HG03097 (cell line): Measurements from ENCODE around the gene PARD3B.

Experiments
- ATAC-seq: cut with Tn5 transposase; IDR thresholded peaks from one replicate; pipeline ENCODE4 v1.9.1; 2021; ENCODE audit not compliant: unreplicated experiment, low FRiP score

The PARD3B gene

DNA sequence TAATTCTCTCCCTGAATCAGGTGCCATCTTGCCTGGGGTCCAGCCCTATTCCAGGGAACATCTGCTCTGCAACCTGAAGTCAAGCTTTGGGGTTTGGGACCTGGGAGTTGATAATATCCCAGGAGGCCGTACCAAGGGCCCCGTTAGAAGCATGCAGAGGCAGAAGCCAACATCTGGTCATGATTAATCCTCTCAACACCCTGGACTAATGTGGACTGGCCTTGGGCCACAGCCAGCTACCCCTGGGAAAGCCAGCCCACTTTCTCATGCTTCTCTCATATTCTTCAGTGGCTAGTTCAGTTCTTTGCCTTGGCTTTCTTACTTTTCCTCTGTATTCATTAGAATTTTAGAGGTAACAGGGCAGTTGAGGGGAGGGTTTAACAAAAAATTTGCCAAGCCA, 621.5 kb downstream of the PARD3B start:
- no peak for ATAC-seq

DNA sequence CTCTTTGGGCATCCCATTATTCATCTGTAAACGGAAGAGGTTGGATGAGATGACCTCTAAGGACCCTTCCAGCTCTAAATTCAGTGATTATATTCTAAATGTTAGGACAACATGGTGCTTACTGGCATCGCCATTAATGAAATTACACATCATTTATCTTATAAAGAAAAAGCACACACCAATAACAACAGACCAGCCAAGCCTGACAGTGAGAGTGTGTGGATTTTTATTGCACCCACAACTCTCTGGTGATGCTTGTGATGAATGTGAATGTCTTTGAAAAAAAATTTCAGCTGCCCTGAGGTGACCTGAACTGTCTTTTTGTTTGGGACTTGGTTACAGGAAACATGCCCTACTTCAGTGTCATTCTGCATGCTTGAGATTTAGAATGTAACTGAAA, 623.7 kb downstream of the PARD3B start:
- no peak for ATAC-seq

DNA sequence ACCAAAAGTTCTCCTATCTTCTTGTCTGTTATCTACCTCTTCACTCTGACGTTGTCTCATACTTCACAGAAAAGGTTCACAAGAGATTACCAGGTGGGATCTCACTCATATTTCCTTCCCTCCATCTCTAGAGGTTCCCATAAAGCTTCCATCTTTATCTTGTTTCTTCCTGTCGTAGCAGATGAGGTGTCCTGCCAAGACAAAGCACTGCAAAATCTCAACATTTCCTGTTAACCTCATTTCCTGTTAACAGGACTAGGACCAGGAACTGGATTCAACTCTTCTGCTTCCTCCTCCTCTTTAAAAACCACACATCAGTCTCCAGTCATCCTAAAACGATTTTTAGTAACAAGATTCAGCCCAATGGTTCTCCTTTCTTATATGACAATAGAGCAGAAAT, 624.2 kb downstream of the PARD3B start:
- ATAC-seq = no peak

DNA sequence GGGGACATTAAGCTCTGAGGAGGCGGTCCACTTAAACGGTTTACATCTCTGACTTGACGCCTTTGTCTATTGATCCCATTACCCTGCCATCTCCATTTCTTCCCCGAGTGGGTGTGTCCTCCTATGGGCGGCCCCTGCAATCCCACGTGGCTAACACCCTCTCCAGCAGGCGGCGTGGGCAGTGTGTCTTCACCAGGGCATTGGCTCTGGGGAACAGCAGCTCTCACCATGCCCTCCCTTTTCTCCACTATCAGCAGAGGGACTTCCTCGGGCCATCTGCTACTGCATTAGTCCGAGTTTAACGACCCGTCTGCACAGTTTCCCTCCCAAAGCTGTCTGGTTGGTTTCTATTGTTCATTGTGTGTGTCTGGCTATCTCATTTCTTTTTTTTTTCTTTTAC, 625.1 kb downstream of the PARD3B start:
- ATAC-seq = no peak

DNA sequence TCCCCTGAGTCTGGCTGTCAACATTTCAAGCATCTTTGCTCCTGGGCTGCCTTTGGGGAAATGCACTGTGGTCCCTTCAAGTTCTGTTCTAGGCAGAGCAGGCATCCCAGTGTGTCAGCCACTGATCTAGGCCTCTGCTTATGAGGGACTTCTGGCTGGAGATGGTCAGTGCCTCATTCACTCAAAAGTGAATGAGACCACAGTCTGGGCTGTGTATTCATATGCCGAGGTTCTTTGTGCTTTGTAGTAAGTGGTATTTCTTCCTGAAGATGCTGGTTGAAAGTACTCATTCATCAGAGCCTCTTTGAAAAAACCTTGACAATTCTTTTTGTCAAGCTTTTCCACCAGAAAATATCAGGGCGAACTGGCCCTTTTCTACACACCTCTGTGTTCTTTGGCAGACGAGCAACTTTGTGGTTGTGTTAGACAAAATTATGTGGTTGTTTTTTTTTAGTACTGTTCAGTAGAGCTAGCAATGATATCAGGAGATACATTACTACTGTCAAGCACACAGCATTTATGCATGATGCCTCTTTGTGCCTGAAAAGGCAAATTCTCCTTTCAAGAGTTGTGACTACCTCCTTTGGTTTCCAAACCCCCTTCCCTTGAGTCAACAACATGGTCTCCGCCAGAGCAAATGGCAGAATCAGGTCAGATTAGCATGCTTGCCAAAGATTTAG, 626.1 kb downstream of the PARD3B start:
- ATAC-seq = no peak

DNA sequence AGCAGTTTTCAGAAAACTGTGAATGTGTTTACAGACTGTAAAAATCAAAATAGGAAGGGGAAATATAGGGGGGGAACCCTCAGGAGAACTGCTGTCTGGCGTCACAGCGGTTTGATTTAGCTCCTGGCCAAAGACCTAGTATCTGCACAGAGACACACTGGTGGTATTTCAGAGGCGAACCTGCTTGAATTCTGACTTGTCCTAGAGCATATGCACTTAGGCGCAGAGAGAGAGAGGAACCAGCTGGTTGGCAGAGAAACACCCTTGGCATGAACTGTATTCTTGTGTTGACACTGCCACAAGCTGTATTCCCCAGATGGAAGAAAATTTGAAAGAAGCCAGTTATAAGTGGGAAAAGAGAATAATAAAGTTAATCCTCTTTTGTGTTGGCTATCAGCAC, 630.6 kb downstream of the PARD3B start:
- ATAC-seq = no peak

DNA sequence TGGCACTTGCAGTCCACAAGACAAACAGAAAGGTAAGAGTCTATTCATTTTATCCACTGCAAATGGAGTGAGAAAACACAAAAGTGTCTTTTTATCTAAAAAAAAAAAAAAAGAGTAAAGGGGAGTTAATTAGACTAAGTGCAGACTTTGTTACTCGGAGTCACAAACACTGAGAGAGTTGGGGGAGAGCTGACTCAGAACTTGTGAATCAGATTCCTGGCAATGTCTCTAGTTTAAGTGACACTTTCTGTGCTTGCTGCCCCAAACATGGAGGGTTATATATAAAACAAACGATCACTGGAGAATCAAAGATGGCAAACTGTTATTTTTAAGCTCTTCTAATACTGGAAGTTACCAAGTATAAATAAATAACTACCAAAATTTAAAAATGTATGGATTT, 631.3 kb downstream of the PARD3B start:
- ATAC-seq = no peak

DNA sequence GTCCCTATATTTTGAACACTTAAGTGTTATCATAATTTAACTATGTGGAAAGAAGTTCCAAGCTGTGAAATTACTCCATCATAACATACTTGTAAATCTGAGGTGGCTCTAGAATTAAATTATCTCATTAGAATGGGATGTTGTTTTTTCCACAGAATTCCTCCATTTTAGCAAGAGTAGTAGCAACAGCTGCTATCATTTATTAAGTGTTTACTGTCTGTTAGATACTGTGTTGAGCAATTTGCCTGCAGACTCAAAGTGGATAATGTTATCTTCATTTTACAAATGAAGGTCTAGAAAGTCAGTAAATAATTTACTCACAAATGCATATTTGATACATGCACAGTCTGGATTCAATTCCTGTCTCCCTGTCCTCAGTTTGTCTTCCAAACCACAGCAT, 632.3 kb downstream of the PARD3B start:
- ATAC-seq = no peak

DNA sequence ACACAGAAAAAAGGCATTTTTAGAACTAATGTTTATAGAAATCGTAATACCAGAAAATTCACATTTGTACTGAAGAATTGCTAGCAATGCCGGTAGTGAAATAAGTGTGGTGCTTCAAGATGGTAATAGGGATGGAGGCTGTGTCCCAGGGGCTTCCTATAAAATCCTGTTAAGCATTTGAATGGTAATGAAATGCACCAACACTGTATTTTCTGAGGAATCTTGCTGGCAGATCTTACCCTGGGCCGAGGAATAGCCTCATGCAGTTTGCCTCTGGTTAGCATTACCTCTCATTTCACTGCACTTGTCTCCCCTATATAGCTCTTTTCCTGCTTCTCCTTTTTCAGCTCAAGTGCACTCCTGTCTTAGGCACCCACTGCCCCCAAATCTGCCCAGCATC, 635.5 kb downstream of the PARD3B start:
- no peak for ATAC-seq

DNA sequence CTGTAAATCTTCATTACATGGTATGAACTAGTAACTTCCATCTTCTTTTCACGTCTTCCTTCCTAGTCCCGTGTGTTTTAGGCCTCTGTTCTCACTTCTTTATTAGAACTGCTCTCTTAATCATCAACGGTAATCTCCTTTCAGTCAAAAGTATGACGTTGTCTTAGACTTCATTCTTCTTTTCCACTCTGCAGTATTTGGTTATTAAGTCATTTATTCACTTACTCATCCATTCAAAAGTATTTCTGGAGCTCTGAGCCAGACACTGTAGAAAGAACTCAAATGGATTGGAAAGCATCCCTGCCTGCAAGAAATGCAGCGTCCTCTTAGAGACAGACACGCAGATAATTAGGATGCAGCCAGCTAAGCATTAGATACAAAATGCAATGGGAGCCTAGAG, 642.5 kb downstream of the PARD3B start:
- no peak for ATAC-seq

DNA sequence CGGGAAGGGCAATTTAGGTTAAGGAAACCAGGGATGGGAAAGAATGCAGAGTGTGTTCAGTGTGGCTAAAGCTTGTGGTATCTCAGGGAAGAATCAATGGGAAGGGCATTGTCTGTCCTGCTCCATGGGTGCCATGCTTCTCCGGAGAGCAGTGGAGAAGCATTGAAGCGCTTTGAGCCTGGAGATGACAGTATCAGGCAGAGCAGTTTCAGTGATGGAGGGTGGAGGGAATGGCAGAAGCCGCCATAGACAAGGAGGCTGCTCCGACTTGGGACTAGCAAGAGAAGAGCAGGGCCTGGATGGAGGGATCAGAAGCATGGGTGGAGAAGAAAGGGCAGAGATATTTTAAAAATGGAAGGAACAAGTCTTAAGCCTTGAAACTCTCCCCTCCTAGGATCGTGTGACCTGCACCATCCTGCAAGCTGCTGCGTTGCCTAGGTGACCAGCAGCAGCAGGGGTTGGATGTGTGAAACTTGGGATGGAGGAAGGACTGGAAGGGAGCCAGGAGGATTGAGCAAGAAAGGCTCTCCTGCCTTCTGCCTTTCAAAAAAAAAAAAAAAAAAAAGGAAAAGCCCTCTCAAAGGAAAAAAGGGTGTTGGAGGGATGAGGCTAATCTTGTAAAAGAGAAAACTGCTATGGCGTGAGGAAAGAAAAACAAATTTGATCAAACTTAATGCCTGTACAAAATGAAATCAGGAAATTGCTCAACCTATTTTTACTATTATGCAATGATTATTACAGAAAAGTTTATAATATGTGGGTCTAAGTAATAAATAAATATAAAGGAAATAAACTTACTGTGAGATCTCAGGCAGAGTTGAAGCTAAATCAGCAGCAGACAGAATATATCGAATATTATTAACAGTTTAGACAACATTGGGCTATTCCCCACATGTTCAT, 643.2 kb downstream of the PARD3B start:
- ATAC-seq = no peak

DNA sequence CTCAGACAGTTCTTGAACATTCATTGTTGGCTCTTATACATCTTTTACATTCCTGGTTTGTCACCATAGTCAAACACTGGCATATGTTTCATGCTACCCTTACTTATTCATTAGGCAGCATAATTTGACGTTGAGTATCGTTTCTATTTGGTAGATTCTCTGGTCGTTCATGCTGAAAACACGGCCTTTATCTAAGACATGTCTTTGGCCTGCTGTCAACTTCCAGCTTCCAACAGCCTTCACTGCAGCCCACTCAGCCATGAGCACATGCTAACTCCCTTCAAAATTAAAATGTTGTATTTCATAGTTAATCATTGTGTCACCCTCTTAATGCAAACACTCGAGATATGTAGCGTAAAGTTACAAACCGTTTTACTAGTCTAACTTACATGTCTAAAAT, 644.0 kb downstream of the PARD3B start:
- ATAC-seq = no peak

DNA sequence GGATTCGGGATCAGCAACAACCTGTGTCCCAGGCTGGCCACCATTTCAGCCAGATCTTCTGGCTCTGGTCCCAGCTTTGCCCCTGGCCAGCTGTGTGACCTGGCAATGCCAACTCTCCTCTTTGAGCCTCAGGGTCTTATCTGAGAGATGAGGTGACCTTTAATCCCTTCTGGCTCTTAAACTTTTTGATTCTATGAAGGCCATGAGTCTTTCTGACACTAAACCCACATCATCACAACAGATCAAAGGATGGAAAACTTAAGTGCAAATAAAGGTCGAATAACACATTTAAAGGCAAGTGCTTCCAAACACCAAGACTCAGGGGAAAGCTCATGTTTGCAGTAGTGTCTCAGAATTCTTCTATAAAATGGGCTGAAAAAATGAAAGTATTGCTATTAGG, 645.3 kb downstream of the PARD3B start:
- ATAC-seq = no peak

DNA sequence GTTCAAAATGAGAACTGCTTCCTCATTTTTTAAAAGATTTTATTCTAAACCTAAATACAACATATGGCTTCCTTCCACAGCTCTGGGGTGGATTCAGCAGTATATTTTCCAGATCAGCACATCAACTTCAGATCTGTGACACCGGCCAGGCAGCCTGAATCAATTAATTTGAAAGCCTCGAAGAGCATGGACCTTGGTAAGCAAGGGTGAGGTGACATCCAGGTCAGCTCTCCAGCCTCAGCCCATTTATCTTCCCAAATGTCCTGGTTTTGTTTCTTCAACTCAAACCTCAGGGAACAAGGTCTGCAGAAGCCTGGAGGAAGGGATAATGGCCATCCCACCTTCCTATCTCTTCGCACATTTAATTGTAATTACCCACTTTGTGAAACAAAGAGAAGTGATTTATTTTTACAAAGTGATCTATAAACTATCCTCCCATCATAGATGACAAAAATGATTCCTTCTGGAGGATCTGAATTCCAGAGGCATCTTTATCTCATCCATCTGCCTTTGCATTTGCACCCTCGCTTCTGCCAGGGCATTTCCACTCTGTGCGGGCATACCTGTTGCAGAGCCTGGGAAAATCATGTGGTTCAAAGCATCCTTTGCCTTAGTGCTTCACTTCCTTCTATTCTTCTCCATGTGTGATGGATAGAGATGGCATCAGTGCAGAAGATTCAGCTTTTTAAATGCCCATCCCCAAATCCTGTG, 648.0 kb downstream of the PARD3B start:
- no peak for ATAC-seq

DNA sequence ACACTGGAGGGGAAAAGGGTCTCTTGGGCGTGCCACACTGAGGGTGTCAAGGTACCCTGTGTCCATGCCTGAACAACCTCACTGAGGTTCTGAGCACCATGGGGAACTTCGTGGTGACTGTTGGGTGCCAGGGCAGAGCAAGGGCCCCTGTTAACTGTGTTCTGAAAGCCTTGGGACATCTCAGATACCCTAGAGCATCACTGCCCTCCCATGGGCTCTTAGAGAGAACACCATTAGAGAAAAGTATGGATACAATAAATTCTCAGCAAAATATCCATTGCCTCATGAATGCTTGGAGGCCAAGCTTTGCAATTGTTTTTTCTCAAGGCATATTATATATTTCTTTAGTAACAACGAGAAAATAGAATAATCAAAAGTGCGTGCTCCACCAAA, 648.6 kb downstream of the PARD3B start:
- no peak for ATAC-seq

DNA sequence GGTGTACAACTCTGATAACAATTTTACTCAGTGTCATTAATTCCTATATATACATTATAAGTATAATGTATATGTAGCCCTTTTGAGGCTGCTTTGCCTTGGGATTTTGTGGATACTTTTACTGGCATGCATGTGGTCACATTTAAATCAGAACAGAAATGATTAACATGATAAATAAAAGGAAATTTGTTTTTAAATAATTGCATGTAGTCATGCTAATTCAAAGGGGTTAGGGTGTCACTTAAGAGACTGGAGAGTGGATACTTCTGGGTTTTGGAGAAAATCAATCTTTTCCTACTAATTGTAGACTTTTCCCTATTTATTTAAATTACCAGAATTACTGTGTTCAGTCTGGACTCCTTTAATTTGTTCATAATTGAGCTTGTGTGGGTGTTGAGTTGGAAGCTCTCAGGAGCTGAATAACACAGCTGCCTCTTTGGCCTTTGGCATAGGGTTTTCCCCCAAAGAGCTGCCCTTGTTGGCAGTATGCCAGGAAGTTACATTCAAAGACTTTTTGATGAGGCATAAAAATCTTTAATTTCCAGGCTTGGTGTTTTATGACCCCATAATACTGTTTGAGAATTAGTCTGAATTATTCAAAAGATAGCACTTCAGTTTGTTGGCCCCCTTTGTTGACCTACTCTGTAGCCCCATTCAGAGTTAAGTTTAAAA, 652.3 kb downstream of the PARD3B start:
- no peak for ATAC-seq

DNA sequence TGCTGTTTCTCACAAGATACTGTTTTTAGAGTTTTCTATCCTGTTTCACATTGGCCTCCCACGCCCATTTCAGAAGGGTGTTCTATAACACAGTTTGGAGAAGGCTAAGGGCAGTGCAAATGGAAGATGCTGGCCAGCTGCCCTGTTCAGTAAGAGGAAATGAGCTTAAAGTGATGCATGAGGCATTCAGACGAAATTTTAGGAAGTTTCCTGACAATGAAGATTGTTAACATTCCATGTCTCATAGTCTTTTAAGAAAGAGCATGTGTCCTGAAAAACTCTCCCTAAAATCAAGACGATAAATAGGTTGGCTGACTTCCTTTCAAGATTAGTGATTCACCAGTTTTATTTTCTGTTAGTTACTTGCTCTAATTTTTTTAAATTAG, 652.9 kb downstream of the PARD3B start:
- no peak for ATAC-seq

DNA sequence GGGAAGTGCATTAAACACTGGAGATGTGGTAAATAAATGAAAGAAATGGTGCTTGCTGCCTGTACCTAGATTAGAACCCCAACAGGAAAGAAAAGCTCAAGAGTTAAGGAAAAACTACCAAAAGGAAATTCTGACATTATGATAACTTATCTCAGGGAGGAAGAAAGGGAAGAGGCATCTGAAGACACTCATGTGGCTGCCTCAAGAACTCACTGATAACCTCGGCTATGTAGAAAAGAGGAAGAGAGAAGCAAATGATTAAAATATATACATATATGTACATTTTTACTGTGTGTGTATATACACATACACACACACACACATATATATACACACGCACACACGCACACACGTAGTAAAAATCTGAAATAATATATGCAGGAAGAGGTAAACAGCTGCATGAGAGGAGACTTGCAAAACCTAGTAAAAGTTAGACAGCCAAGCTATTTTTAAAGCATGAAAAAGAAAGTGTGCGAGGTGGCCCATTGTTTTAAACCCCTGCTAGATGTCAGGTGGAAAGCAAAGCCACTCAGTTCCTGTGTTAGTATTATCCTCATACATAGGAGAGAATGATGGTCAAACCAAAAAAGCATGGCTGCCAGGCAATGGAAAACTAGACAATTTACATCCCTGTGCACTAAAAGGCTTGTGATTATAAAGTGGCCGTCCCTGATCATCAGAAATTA, 654.0 kb downstream of the PARD3B start:
- no peak for ATAC-seq

DNA sequence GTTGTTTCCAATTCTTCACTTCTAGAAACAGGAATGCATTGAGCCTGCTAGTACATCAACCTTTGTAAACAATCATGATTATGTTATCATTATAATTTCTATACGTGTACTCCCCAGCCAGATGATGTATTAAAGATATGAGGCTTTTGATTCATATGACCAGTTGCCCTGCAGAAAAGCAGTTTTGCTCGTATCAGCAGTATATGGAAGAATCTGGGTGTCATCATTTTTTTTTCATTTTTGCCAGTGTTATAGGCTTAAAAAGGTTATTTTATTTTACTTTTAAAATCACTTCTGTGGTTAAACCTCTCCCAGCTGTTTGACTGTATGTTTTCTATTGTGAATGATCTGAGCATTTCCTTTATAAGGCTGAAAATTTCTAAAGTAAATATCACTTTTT, 665.2 kb downstream of the PARD3B start:
- ATAC-seq = no peak

DNA sequence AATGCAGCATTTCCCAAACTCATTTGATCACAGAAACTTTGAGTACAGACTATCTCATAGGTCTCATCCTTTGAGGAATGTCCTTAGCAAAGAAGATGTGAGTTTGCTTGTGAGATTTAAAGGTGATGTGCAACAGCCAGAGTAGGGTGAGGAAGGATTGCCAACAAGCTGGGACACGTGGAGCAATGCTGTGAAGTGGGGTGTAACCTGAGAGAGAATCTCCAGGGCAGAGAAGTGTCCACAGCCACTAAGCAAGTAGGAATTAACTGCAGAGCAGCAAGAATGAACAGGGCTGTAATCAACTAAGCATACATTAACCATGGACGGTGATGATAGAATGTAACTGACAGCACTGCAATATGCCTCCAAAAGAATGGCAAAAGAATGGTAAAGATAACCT, 667.1 kb downstream of the PARD3B start:
- ATAC-seq = no peak

DNA sequence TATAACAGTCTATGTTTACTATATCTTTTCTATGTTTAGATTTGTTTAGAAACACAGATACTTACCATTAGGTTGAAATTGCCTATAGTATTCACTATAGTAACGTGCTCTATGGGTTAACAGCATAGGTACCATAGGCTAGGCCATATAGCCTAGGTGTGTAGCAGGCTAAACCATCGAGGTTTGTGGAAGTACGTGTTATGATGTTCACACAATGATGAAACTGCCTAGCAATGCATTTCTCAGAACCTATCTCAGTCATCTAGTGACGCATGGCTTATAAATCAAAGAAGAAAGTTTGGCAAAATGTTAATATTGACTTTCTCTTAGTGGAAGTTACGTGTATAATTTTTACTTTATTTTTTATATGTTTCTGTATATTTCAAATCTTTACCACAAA, 670.8 kb downstream of the PARD3B start:
- ATAC-seq = no peak
